Cerebellar cortex (tissue), 1 donor: ENCODE data around the gene ITCH.
"Not testable (repeated sequence)": the region's sequence is repeated elsewhere in the genome, so short reads cannot be mapped to it uniquely, and the experiment has no call there.

Experiments
- DNase-seq: peaks from one replicate; pipeline ENCODE4 v3.0.0-alpha.2; 2015; ENCODE audit warnings: low spot score

ITCH gene

DNA sequence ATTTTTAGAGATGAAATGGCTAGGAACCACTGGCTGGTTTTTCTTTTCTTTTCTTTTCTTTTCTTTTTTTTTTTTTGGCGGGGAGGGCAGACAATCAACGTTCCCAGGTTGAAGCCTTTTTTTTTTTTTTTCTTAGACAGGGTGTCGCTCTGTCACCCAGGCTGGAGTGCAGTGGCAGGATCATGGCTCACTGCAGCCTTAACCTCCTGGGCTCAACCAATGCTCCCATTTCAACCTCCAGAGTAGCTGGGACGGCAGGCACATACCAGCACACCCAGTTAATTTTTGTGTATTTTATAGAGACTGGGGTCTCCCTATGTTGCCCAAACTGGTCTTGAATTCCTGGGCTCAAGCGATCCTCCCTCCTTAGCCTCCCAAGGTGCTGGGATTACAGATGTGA, 18.8 kb upstream of the ITCH start:
- DNase-seq: no peak

DNA sequence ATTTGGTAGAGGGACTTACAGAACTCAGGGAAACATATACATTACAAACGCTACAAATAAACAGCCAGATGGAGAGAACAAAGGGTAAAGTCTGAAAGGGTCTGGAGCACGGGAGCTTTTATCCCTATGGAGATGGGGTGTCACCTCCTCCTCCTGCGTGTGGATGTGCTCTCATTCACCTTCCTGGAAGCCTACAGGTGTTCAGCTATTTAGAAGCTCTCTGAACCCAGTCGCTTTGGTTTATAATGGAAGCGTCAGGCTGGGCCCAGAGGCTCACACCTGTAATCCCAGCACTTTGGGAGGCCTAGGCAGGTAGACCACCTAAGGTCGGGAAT, 17.7 kb upstream of the ITCH start:
- no peak for DNase-seq

GRCh38 chr20:34345839-34346532, 17.1 kb upstream of the ITCH start:
- not testable (repeated sequence) for DNase-seq

GRCh38 chr20:34346533-34346865, 16.6 kb upstream of the ITCH start:
- not testable (repeated sequence) for DNase-seq

DNA sequence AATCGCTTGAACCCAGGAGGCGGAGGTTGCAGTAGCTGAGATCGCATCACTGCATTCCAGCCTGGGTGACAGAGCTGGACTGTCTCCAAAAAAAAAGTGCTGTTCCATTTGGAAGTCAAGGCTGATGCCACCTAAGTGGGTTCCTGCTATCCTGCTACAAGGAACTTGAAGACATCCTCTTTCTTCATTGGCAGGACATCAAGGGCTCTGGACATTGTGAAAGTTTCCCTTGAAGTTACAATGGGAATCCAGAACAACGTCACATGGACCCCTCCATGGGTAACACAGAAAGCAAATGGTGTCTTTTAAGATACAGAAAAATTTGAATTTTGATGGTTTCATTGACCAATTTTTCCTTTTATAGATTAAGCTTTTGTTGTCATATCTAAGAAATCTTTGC, 15.5 kb upstream of the ITCH start:
- no peak for DNase-seq

DNA sequence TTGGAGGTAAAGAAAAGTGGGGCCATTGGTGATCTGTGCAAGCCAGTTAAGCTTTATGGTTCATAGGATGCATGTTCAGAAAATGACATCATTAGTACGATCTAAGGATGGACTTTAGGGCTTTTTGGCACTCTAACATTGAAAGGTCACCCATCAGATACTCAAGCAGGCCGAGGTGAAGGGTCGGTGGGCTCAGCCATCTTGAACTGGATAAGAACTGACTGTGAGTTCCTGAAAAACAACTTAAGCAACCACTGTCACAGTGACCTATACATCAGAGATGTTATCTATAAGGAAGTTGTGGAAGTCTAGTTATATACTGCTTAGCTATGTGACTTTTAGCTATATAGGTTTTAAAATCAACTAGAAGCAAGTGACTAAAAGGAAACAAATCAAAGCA, 13.0 kb upstream of the ITCH start:
- DNase-seq: no peak

- DNase-seq: not testable (repeated sequence)
Observed at GRCh38 chr20:34353467-34353866, 9.6 kb upstream of the ITCH start.

DNA sequence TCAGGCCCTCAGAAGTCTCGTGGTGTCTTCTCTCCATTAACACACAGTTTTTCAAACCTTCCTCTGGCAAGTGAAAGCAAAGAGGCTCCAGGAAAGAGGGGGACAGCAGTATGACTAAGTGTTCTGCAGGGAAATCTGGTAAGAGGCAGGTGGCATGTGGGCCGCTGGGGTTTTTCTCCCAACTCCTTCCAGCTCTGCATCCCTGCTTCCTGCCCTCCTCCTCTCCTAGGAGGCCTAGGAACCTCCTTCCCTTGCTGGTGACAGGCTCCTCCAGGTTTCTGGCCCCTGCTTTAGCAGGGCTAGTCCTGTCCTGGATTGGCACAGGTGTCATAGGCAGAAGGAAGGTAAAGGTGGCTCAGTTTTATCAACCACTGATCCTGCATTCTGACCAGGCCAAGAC, 7.6 kb upstream of the ITCH start:
- no peak for DNase-seq

DNA sequence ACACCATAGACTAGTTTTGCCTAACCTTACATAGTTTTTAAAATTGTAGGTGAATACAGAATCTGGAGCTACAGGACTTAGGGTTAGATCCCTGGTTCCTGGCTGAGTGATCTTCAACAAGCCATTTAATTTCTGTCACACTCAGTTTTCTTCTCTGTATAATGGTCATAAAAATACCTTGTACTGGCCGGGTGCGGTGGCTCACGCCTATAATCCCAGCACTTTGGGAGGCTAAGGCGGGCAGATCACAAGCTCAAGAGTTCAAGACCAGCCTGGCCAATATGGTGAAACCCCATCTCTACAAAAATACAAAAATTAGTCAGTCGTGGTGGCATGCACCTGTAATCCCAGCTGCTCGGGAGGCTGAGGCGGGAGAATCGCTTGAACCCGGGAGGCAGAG, 3.3 kb upstream of the ITCH start:
- DNase-seq: not testable (repeated sequence)

GRCh38 chr20:34362502-34363061, 491 bp upstream of the ITCH start:
- DNase-seq: no peak

GRCh38 chr20:34363465-34364222, 571 bp downstream of the ITCH start:
- no peak for DNase-seq

- no peak for DNase-seq
Observed at GRCh38 chr20:34364223-34364506, 1.1 kb downstream of the ITCH start.

GRCh38 chr20:34365765-34366213, 2.7 kb downstream of the ITCH start:
- DNase-seq: no peak

GRCh38 chr20:34367155-34367554, 4.1 kb downstream of the ITCH start:
- DNase-seq: no peak

DNA sequence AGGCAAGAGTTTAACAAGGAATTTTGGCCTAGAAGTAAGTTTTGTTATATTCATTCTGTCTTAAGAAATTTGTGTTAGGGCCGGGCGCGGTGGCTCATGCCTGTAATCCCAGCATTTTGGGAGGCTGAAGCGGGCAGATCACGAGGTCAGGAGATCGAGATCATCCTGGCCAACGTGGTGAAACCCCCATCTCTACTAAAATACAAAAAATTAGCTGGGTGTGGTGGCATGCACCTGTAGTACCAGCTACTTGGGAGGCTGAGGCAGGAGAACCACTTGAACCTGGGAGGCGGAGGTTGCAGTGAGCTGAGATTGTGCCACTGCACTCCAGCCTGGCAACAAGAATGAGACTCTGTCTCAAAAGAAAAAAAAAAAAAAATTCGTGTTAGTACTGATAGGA, 4.8 kb downstream of the ITCH start:
- not testable (repeated sequence) for DNase-seq

DNA sequence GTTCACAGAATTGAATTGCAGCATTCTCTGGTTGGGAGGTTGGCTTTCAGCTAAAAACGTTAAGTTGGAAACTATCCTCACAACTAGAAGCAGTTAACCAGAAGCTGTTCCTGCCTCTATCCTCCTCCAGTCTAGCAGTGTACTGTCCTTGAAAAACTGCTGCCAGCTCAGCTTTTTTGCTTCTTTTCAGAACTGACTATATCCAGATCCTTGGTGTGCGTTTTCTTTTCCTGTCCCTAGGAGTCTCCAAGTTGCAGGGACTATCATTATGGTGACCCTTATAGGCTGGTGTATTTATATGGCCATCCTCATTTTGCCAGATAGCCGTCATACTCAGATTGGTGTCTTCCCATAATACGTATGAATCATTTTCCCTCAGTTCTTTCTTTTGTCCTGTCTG, 5.5 kb downstream of the ITCH start:
- no peak for DNase-seq

DNA sequence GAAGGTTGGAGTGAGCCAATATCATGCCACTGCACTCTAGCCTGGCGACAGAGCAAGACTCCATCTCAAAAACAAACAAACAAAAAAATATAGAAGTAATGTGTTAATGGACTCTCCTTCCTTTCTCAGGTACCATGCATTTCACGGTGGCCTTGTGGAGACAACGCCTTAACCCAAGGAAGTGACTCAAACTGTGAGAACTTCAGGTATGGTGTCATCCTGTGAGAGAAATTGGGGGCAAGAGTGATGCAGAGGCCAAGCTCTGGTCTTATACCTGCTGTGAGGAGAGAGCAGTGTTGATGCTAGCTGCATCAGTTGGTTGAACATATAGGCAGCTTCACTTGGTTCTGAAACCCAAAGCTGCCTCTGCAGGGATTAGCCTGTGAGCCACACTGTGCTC, 6.2 kb downstream of the ITCH start:
- DNase-seq: no peak

DNA sequence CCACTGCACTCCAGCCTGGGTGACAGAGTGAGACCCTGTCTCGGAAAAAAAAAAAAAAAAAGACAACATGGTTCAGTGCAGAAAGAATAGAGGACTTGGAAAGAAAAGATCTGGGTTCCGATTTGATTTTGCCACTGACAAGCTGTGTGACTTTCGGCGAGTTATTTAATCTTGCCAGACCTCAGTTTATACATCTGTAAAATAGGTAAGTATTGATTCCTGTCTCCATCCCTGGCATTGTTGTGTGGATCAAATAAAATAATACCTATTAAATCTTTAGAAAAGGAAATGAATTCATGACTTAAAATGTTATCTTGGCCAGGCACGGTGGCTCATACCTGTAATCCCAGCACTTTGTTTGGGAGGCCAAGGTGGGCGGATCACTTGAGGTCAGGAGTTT, 7.0 kb downstream of the ITCH start:
- DNase-seq: no peak

- no peak for DNase-seq
Observed at GRCh38 chr20:34373445-34373844, 10.4 kb downstream of the ITCH start.

GRCh38 chr20:34374209-34374760, 11.2 kb downstream of the ITCH start:
- DNase-seq: no peak

GRCh38 chr20:34375977-34376430, 12.9 kb downstream of the ITCH start:
- DNase-seq: no peak

GRCh38 chr20:34377072-34377847, 14.2 kb downstream of the ITCH start:
- no peak for DNase-seq

- no peak for DNase-seq
Observed at GRCh38 chr20:34382174-34382573, 19.1 kb downstream of the ITCH start.
